H4 (cell line): ENCODE data around the gene CGREF1. TPM values are rescaled to one million over a fixed set of nuclear protein-coding genes. Genes with fewer than 3 reads are reported as not detected.

Source experiments
- DNase-seq: peaks from one replicate; pipeline ENCODE4 v3.0.0-alpha.2; 2015; ENCODE audit warnings: low spot score
- total RNA-seq: library from RNA; depleted of rRNA; stranded (reverse); fragments of >200 nt; shearing (Covaris generic); gene quantifications from 2 replicates; pipeline ENCODE4 v1.2.3, GENCODE V29; 2014; rRNA removed

CGREF1 gene
- 0.31 TPM in 1 of 2 replicates, not detected in the other for total RNA-seq

- DNase-seq, result no peak
Observed at GRCh38 chr2:27118525-27119329, at the start of gene CGREF1. Gene CGREF1, minus strand, starts transcription at chr2:27119128. Its CDS starts 14,762 bp downstream, at chr2:27104366.

- no peak for DNase-seq
Observed at GRCh38 chr2:27164960-27165763, 46.2 kb upstream of the CGREF1 start.

- DNase-seq, result peak; percentile 20
Observed at GRCh38 chr2:27162151-27163121, 43.5 kb upstream of the CGREF1 start.

GRCh38 chr2:27160191-27160590, 41.3 kb upstream of the CGREF1 start:
- no peak for DNase-seq

- DNase-seq, result no peak
Observed at GRCh38 chr2:27159271-27159670, 40.3 kb upstream of the CGREF1 start.

- no peak for DNase-seq
Observed at GRCh38 chr2:27158468-27158867, 39.5 kb upstream of the CGREF1 start.

GRCh38 chr2:27155069-27155520, 36.2 kb upstream of the CGREF1 start:
- DNase-seq, result no peak

- no peak for DNase-seq
Observed at GRCh38 chr2:27154488-27154887, 35.6 kb upstream of the CGREF1 start.

- DNase-seq, result no peak
Observed at GRCh38 chr2:27152796-27153464, 34.0 kb upstream of the CGREF1 start.

- DNase-seq, result no peak
Observed at GRCh38 chr2:27152102-27152795, 33.3 kb upstream of the CGREF1 start.

GRCh38 chr2:27150639-27151230, 31.8 kb upstream of the CGREF1 start:
- DNase-seq, result no peak

- no peak for DNase-seq
Observed at GRCh38 chr2:27149570-27150405, 30.9 kb upstream of the CGREF1 start.

- no peak for DNase-seq
Observed at GRCh38 chr2:27148801-27149439, 30.0 kb upstream of the CGREF1 start, which contains the start of gene TCF23. Gene TCF23, plus strand, starts transcription at chr2:27149004. Its CDS starts 130 bp downstream, at chr2:27149134.

GRCh38 chr2:27147935-27148334, 29.0 kb upstream of the CGREF1 start:
- DNase-seq, result no peak

- DNase-seq, result no peak
Observed at GRCh38 chr2:27145682-27146081, 26.8 kb upstream of the CGREF1 start.

GRCh38 chr2:27143285-27143684, 24.4 kb upstream of the CGREF1 start:
- DNase-seq, result no peak

- no peak for DNase-seq
Observed at GRCh38 chr2:27139310-27139709, 20.4 kb upstream of the CGREF1 start, which contains the start of gene PRR30. Gene PRR30, minus strand, starts transcription at chr2:27139410. Its CDS starts 1,081 bp downstream, at chr2:27138329.

- DNase-seq, result no peak
Observed at GRCh38 chr2:27138111-27138510, 19.2 kb upstream of the CGREF1 start.
